Sigmoid colon (tissue), 7 donors: ENCODE measurements around the gene RPUSD3. TPM values are rescaled to one million over a fixed set of nuclear protein-coding genes. Genes with fewer than 3 reads are reported as not detected.
"Not testable (repeated sequence)": the region's sequence is repeated elsewhere in the genome, so short reads cannot be mapped to it uniquely, and the experiment has no call there.

ENCODE experiments used
- DNase-seq: peaks from one replicate; pipeline ENCODE4 v3.0.0-alpha.2; 2019
- H3K27ac ChIP-seq, 4 donors: fragments of 200-600 bp; sonication (generic); one replicate each; pipeline ENCODE4 v1.5.1; 2016 to 2019; ENCODE audit warnings: mild to moderate bottlenecking in 1 of 4
- H3K27me3 ChIP-seq, 3 donors: fragments of 200-600 bp; sonication (generic); one replicate each; pipeline ENCODE4 v1.5.1; 2019; ENCODE audit warnings: mild to moderate bottlenecking in 1 of 3
- H3K36me3 ChIP-seq, 4 donors: fragments of 200-600 bp; sonication (generic); one replicate each; pipeline ENCODE4 v1.5.1; 2016 to 2019
- H3K4me1 ChIP-seq, 4 donors: fragments of 200-600 bp; sonication (generic); one replicate each; pipeline ENCODE4 v1.5.1; 2017 to 2019
- H3K4me3 ChIP-seq, 4 donors: fragments of 200-600 bp; sonication (generic); one replicate each; pipeline ENCODE4 v1.5.1; 2017 to 2019; ENCODE audit warnings: mild to moderate bottlenecking in 2 of 4, moderate library complexity in 1 of 4
- H3K9me3 ChIP-seq, 4 donors: fragments of 200-600 bp in 3 of 4; sonication (generic) in 3 of 4; one replicate each; pipeline versions ENCODE4 v1.5.1 to v1.6.1; 2013 to 2019
- EP300 ChIP-seq, 4 donors: sonication (generic); formaldehyde crosslinking; IDR thresholded peaks; one replicate each; pipeline ENCODE4 v1.6.1; 2017; ENCODE audit warnings: antibody characterized with exemption in 4 of 4
- POLR2A ChIP-seq, 2 donors: fragments of 450-650 bp; IDR thresholded peaks; one replicate each; pipeline ENCODE4 v1.6.1; 2016; ENCODE audit warnings: antibody characterized with exemption in 2 of 2, mild to moderate bottlenecking in 2 of 2, moderate library complexity in 2 of 2
- POLR2AphosphoS5 ChIP-seq, 4 donors: sonication (generic); formaldehyde crosslinking; IDR thresholded peaks; one replicate each; pipeline ENCODE4 v1.6.1; 2017; ENCODE audit warnings: antibody characterized with exemption in 4 of 4
- WGBS, 2 donors: extraction: QIAGEN DNeasy Blood & Tissue Kit; methylation state at CpG; one replicate each; pipeline ENCODE4 v1.1.7; 2013; 5-methylcytosine and 5-hydroxymethylcytosine counted together
- intact Hi-C: fragments of 100-400 bp; cut with DNase I; formaldehyde crosslinking; loops from one replicate; pipeline ENCODE4 v1.15.1; 2023
- polyA plus RNA-seq, 3 donors: library from polyadenylated mRNA; stranded (reverse); fragments of 200-250 nt; gene quantifications; one replicate each; pipeline ENCODE4 v1.2.3, GENCODE V29; 2013
- total RNA-seq, 4 donors: library from RNA; depleted of rRNA; stranded (reverse); fragments of >200 nt; gene quantifications; one replicate each; pipeline ENCODE4 v1.1.0, GENCODE V29; 2016
- TF ChIP-seq, protein P1 (sequence below), 4 experiments: fragments of 450-650 bp in 3 of 4; fragments of 200-600 bp in 1 of 4; IDR thresholded peaks; one replicate each; pipeline ENCODE4 v1.5.1; 2016 to 2019; ENCODE audit warnings: antibody characterized with exemption in 4 of 4, mild to moderate bottlenecking in 3 of 4, moderate library complexity in 2 of 4
- donor health status: healthy with polysubstance abuse.
- donor health status: Bipolar disorder and iron deficiency.
- donor health status: healthy.

RPUSD3 gene
- total and polyA plus RNA-seq, 7 donors: 22.0 to 54.7 (median 42.6) TPM

DNA sequence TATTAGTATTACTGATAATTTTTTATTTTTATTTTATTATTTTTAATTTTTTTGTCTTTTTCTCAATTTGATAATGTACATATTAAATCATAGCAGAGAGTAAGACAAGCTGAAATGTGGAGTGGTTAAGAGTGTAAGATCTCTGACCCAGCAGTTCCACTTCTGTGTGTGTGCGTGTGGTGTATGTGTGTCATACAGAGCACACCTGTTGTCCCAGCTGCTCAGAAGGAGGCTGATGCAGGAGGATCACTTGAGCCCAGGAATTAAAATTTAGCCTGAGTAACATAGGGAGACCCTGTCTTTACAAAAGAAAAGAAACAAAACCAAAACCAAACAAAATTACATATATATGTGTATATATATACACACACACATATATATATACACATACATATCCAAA is 37.6 kb upstream of the RPUSD3 start:
- H3K9me3 ChIP-seq: no peaks in the 10 kb centered on the region
- H3K4me3 ChIP-seq: no peak overlapping the region
- DNase-seq: no peak
- 88 to 90% methylated on average over 1 of the region's 1 CpG for WGBS, 2 donors
- intact Hi-C loops: no loop called here
- no peak overlapping the region for H3K27ac ChIP-seq
- H3K27me3 ChIP-seq: no peaks in the 10 kb centered on the region
- TF ChIP-seq POLR2A (IDR thresholded peaks at IDR 0.05) (no peak), POLR2AphosphoS5 (IDR thresholded peaks at IDR 0.05) (no peak), EP300 (IDR thresholded peaks at IDR 0.05) (no peak)
- TF ChIP-seq, protein P1, sequence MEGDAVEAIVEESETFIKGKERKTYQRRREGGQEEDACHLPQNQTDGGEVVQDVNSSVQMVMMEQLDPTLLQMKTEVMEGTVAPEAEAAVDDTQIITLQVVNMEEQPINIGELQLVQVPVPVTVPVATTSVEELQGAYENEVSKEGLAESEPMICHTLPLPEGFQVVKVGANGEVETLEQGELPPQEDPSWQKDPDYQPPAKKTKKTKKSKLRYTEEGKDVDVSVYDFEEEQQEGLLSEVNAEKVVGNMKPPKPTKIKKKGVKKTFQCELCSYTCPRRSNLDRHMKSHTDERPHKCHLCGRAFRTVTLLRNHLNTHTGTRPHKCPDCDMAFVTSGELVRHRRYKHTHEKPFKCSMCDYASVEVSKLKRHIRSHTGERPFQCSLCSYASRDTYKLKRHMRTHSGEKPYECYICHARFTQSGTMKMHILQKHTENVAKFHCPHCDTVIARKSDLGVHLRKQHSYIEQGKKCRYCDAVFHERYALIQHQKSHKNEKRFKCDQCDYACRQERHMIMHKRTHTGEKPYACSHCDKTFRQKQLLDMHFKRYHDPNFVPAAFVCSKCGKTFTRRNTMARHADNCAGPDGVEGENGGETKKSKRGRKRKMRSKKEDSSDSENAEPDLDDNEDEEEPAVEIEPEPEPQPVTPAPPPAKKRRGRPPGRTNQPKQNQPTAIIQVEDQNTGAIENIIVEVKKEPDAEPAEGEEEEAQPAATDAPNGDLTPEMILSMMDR (IDR thresholded peaks at IDR 0.05): no peak
- no peaks in the 10 kb centered on the region for H3K36me3 ChIP-seq
- peaks cover 0 to 18% (median 13%) of the 10 kb centered on the region in 4 donors for H3K4me1 ChIP-seq

DNA sequence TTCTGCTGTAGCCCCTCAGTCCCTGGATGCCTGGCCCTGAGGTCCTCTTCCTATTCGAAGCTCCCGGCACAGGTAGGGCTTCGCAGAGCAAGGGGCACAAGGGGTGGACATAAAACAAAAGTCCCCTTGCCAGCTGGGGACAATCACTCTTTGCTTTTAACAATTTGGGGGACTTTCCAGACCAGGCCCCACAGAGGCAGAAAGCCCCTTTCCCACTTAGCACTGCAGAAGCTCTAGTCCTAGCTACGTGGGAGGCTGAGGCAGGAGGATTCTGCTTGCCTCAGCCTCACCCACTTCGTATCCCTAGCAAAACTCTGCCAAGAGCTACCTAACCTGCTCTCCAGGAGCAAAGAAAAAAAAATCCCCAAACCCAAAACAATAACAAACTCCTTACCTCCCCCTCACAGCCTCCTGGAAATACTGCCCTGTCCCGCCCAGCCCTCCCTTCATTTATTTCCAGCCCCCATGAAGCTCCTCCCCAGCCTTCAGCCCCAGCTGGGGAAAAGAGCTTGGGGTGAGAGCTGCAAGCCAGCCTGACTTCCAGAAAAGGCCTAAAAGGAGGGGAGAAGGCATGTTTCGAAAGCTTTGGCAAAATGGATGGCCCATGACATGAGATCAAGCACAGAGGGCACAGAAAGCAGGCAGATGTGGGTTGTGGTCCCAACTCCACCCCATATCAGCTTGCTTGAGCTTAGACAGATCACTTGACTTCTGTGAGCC is 36.2 kb upstream of the RPUSD3 start, which contains the start of gene CIDEC:
Gene CIDEC, minus strand, starts transcription at position 424 of the 720 bp plus-strand sequence. CDS start 1,767 bp downstream, outside the sequence.
- intact Hi-C loops: no loop called here
- DNase-seq: no peak
- Histone ChIP-seq H3K27me3 (no peaks in the 10 kb centered on the region), H3K27ac (peak within 1 kb of the TSS in 2 of 4 donors; percentile 15 to 40), H3K9me3 (no peaks in the 10 kb centered on the region), H3K4me1 (peaks cover 0 to 15% (median 12%) of the 10 kb centered on the region in 4 donors), H3K36me3 (no peaks in the 10 kb centered on the region), H3K4me3 (no peak within 1 kb of the TSS)
- TF ChIP-seq POLR2AphosphoS5 (IDR thresholded peaks at IDR 0.05) (no peak), POLR2A (IDR thresholded peaks at IDR 0.05) (no peak)
- 85 to 89% methylated on average over 7 of the region's 7 CpGs for WGBS, 2 donors

DNA sequence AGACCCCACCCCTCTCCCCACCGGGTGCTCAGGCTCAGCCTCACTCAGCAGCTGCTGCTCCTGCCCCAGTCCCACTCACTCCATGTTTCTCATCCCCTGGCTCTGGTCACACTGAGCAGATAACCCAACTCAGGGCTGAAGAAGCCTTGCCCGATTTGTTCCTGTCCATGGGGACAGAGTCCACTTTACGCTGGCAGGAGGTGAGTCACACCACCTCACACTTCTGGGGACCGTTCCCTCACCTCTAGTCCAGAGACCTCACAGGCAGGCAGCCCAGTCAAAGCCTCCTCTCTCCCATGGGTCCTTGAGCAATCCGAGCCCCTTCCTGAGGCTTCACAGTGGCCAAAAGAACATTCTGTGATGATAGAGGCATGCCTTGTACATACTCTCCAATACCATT is 34.9 kb upstream of the RPUSD3 start:
- intact Hi-C loops: no loop called here
- H3K36me3 ChIP-seq: no peaks in the 10 kb centered on the region
- TF ChIP-seq POLR2AphosphoS5 (IDR thresholded peaks at IDR 0.05) (no peak), POLR2A (IDR thresholded peaks at IDR 0.05) (no peak), EP300 (IDR thresholded peaks at IDR 0.05) (no peak)
- TF ChIP-seq, protein P1 (IDR thresholded peaks at IDR 0.05): no peak
- no peaks in the 10 kb centered on the region for H3K27me3 ChIP-seq
- H3K4me1 ChIP-seq: peaks cover 0 to 2% (median 2%) of the 10 kb centered on the region in 4 donors
- no peaks in the 10 kb centered on the region for H3K9me3 ChIP-seq
- H3K27ac ChIP-seq: no peak overlapping the region
- no peak for DNase-seq
- H3K4me3 ChIP-seq: no peak overlapping the region
- WGBS, 2 donors: 33 to 80% methylated on average over 5 of the region's 5 CpGs

DNA sequence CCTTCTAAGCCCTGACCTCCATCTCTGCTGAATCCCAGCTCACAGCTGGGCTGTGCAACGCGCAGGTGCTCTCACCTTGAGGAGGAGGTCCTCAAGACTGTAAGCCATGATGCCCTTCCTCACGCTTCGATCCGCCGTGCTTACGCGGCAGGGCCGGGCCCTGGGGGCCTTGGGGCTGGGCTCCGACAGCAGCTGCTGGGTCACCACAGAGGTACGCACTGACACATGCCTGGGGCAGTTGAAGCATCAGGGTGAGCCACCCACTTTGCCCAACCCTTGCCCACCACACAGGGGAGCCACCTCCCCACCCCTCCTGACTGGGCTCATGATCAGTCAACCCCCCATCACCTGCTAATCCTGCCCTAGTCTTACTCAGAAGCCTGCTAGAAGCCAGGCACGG is 33.2 kb upstream of the RPUSD3 start:
- Histone ChIP-seq H3K27me3 (no peaks in the 10 kb centered on the region), H3K36me3 (no peaks in the 10 kb centered on the region), H3K4me3 (no peak overlapping the region), H3K27ac (no peak overlapping the region), H3K4me1 (no peaks in the 10 kb centered on the region), H3K9me3 (no peaks in the 10 kb centered on the region)
- TF ChIP-seq POLR2AphosphoS5 (IDR thresholded peaks at IDR 0.05) (no peak), POLR2A (IDR thresholded peaks at IDR 0.05) (no peak), EP300 (IDR thresholded peaks at IDR 0.05) (no peak)
- TF ChIP-seq, protein P1 (IDR thresholded peaks at IDR 0.05): no peak
- DNase-seq: no peak
- WGBS, 2 donors: 93 to 94% methylated on average over 12 of the region's 12 CpGs
- intact Hi-C loops: no loop called here

DNA sequence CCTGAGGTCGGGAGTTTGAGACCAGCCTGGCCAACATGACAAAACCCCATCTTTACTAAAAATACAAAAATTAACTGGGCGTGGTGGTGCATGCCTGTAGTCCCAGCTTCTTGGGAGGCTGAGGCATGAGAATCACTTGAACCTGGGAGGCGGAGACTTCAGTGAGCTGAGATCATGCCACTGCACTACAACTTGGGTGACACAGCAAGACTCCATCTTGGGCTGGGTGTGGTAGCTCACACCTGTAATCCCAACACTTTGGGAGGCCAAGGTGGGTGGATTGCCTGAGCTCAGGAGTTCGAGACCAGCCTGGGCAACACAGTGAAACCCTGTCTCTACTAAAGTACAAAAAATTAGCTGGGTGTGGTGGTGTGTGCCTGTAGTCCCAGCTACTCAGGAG is 32.4 kb upstream of the RPUSD3 start:
- H3K27me3 ChIP-seq, H3K4me1 ChIP-seq, intact Hi-C loops, H3K27ac ChIP-seq, H3K36me3 ChIP-seq, H3K4me3 ChIP-seq, H3K9me3 ChIP-seq, DNase-seq: not testable (repeated sequence)
- WGBS, 2 donors: 86 to 89% methylated on average over 4 of the region's 4 CpGs

DNA sequence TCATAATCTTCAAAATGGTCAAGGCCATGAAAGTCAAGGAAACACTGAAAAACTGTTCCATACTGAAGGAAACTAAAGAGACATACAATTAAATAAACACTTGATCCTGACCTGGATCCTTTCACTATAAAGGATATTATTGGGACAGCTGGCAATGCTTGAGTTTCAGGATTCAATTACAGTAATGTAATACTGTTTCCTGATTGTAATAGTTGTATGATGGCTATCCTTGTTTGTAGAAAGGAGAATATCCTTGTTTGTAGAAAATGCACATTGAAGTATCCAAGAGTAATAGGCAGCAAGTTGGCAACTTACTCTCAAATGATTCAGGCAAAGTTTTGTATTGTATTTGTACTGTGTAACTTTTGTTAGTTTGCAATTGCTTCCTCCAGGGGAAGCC is 31.6 kb upstream of the RPUSD3 start:
- Histone ChIP-seq H3K27ac (peak overlapping the region in 1 of 4 donors; percentile 27), H3K4me3 (no peak overlapping the region), H3K9me3 (no peaks in the 10 kb centered on the region), H3K27me3 (no peaks in the 10 kb centered on the region), H3K36me3 (no peaks in the 10 kb centered on the region), H3K4me1 (no peaks in the 10 kb centered on the region)
- no peak for TF ChIP-seq POLR2A (IDR thresholded peaks at IDR 0.05)
- intact Hi-C loops: no loop called here
- no peak for DNase-seq

DNA sequence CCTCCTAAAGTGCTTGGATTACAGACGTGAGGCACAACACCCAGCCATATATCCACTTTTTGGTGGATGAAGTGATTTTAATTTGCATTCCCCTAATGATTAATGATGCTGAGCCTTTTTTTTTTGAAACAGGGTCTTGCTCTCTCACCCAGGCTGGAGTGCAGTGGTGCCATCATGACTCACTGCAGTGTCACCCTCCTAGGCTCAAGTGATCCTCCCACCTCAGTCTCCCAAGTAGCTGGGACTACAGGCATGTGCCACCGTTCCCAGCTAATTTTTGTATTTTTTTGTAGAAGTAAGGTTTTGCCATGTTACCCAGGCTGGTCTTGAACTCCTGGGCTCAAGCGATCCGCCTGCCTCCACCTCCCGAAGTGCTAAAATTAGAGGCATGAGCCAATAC is 28.3 kb upstream of the RPUSD3 start:
- H3K36me3 ChIP-seq, DNase-seq, H3K9me3 ChIP-seq, intact Hi-C loops, H3K27me3 ChIP-seq, H3K4me3 ChIP-seq, H3K27ac ChIP-seq: not testable (repeated sequence)
- H3K4me1 ChIP-seq: peaks cover 0 to 11% (median 2%) of the 10 kb centered on the region in 4 donors
- 96 to 99% methylated on average over 5 of the region's 5 CpGs for WGBS, 2 donors
